Stimulated activated CD4-positive, alpha-beta T cell treated with anti-CD3 and anti-CD28 coated beads, Interleukin-4, amount 100 ng/mL, for 4 hours (primary cell): ENCODE data around the gene WDR70.

Source experiments
- DNase-seq, 2 experiments: peaks; one replicate each; pipeline ENCODE4 v3.0.0-alpha.2; 2020

Gene WDR70

DNA sequence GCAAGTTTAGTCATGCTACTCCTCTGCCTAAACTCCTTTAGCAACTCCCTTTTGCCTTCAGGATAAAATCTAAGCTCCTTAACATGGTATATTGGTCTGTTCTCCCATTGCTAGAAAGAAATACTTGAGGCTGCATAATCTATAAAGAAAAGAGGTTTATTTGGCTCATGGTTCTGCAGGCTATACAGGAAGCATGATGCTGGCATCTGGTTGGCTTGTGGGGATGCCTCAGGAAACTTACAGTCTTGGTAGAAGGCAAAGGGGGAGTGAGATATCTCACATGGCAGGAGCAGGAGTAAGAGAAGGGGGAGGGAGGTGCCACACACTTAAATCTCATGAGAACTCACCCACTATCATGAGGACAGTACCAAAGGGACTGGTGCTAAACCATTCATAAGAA, 315.7 kb downstream of the WDR70 start:
- no peak for DNase-seq

DNA sequence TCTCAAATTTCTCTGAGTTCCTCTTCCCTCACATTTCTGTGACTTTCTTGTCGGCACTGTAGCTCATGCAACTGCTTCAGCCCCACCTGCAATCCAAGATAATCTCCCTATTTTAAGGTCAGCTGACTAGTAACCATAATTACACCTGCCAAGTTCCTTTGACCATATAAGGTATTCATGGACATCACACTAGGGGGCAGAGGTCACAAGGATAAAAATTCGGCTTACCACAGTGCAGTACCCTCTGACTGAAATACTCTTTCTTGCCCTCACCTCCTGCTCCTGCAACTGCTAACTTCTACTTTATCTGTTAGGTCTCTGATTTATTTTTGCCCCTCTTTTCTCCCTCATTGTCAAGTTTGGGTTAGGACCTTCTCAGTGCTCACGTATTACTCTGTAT, 316.5 kb downstream of the WDR70 start:
- no peak for DNase-seq

DNA sequence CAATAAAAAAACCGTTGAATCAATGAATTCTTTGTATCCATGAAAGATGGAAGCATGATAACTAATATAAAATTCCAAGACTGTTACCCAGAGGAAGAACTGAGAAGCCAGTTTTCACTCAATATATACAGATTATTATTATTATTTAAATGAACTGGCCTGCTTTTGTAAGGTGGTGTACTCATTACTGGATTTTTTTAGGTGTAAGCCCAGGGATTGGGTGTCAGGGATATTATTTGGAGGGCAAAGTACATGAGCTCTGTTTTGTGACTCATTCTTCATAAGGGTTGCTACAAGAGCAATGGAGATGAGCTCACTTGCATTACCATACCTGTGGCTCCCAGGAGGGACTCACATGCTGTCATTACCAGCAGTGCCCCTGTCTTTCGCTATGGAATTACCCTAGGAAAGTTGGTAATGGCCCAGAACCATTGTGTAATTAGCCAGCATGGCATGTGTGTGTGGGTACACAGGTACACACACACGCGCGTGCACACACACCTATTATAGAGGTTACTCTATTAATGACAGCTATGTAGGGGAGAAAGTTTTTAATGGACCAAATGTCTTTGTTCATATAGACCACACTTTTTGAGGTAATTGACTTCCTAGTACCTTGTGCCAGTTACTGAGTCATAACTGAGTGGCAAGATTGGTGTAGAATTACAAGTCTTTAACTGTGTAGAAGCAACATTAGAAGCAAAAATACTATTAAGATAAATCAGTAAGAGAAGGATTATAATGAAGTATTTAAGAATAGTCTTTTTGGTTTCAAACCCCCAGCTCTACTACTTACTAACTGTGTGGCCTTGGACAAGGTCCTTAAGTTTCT, 317.3 kb downstream of the WDR70 start:
- no peak for DNase-seq

DNA sequence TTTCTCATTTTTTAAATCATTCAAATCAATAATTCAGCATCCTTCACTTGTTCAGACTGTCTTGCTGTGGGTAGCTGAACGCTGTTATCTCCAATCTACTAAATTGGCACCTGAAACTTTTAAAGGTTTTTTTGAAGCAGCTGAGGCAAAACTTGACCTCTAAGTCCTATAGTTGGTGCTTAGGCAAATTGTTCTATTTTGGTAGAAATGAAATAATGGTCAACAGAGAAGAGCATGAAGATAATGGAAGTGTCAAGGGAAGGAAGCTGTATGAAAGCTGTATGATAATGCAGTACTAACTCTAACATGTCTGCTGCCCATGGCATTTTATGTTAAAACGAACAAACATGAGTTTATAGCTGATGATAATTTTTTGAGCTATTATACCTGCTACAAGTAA, 322.8 kb downstream of the WDR70 start:
- no peak for DNase-seq

DNA sequence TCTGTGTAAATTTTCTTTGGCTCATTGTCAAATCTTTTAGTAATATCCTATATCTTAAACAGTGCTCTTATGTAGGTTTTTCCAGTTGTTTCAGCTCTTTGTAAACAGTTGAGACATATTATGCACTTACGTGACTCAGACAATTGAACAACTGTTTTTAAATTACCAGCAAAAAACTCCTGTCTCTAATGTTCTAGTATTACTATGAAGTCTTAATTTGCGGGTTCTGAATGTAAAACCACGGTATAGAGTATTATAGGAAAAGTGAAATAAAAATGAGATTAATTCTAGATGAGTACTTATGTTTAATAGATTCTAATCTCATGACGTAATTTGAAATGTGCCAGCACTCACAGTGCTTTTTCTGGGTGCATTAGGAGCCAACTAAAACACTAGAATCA, 324.7 kb downstream of the WDR70 start:
- DNase-seq = no peak

DNA sequence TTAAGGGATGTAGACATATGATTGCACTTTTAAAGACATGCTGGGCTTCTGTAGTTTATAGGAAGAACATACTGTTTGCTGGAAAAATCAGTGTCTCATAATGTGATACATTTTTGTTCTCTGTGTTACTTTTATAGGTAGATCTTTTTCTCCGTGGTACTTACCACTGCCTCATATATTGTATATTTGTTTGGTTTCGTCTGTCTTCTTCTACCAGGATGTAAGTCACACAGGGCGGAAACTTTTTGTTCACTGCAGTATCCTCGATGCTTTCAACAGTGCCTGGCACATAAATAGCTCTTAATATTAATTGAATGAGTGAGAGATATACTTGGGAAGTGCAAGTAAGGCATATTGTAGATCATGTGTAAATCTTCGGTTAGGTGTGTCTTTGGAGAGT, 325.3 kb downstream of the WDR70 start:
- DNase-seq = no peak

DNA sequence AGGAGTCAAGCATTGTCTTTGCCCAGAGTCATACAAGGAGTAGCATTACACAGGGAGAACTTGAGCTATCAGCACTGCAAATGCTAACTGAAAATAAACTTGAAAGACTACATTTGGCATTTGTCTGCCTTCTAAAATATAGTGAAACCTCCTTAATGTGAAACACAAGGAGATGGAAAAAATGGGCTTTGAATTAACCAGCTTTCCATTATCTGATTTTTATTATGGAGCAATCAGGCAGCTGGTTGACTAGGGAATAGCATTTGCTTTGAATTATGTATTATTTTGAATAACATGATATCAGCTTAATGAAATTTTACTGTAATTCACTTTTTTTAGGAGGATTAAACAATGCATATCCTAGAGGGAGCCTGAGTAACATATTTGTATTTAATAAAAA, 329.9 kb downstream of the WDR70 start:
- DNase-seq = no peak

DNA sequence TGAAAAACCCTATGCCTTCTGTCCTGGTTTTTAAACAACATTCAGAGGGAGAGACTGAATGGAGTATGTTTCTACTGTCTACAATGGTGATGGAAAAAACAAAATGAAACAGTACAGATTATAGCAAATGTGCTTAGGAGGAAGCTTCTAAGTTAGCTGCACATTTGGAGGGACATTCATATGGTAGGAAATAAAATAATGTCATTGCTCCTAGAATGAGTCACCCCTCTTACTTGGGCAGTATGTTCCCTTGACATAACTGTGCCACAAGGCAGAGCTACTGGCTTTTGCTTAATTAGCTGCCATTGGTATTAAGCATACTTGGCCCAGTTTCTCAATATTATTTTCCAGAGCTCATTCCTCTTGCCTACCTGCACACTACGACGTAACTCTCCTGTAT, 331.8 kb downstream of the WDR70 start:
- DNase-seq = no peak

DNA sequence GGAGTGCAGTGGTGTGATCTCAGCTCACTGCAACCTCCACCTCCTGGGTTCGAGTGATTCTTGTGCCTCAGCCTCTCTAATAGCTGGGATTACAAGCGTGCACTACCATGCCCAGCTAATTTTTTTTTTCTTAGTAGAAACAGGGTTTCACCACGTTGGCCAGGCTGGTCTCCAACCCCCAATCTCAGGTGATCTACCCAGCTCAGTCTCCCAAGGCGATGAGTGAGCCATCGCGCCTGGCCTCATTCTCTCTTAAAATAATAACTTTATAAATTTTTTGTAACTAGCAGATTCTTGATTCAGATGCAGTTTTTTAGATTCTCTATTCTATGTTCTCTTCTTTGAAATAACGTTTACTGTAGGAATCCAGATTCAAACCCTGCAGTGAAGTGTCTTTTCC, 333.6 kb downstream of the WDR70 start:
- no peak for DNase-seq

DNA sequence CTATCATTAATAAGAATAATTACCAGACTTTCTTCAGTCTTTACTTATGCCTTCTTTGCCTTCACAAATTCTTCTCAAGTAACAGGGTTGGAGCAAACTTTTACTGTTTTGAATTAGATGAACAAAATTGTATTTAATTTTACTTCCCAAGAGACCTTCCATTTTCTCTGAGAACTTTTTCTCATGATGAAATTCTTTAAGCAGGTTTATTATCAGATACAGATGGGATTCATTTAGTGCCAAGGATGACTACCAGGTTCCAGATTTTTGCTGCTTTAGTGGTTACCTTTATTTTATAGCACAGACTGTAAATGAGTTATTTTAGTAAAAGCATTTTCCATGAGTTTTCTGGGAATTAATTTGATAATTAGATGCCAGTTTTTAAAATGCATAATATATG, 335.6 kb downstream of the WDR70 start:
- no peak for DNase-seq

DNA sequence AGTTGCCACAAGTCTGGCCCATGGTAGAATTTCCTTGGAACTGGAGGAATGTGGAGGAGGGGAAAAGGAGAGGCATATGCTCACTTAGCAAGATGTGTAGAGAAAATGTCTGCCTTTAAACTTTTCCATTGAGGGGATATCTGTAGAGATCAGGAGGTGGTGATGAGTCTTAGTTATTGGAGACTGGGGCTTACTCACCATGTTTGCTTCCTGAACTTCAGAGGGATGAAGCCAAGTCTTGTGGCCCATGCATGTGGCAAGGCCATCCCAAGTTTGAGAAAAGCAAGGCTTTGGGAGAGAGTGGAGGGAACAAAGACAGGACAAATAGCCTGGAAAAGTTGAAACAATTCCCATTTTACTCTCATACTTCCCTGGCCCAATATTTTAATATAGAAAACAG, 336.2 kb downstream of the WDR70 start:
- no peak for DNase-seq

DNA sequence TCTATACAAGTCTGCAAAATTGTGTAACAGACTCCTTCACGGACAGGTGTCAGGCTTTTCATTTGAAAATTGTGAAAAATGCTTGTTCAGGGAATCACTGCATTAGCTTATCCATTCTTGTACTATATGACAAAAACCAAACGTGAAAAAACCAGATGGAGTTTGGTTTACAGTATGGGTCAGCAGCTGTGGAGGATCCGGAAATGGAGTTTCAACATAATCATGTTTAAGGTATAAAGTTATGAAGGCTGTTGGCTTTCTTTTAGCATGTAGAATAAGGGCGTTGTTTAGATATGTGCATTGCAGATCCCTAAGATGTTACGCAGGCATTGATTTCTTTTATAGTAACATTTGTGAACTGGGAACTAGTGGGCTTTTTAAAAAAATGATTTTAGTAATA, 336.9 kb downstream of the WDR70 start:
- DNase-seq = no peak

DNA sequence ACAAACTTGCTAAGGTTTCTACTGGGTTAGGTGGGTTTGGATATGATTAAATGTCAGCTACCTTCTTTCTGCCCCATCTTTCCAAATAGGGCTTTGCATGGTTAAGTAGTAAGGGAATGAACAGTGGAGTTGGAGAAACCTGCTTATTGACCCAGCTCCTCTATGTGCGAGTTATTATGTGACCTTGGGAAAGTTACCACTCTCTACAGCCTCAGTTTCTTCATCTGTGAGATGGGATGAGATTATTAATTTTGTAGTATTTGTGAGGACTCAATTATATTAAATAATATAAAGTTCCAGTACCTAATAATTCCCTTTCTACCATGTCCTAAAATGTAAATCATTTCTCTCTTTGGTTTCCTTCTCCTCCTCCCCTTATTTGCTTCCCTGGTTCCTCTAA, 337.3 kb downstream of the WDR70 start:
- DNase-seq = no peak

DNA sequence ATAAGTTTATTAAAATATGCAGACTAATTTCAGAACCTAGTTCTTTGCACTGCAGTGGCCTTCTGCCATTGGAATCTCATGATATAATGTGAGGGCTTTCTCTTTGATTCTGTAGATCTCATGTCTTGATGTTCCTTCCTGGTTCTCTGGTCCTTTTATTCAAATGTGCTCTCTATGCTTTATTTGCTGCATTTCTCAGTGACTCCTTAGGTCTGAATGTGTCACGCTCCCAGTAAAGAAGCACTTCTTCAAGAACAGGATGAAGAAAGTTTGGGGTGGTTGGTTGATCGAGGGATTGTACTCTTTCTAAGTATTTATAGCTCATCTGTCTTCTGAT, 338.1 kb downstream of the WDR70 start:
- DNase-seq = no peak

DNA sequence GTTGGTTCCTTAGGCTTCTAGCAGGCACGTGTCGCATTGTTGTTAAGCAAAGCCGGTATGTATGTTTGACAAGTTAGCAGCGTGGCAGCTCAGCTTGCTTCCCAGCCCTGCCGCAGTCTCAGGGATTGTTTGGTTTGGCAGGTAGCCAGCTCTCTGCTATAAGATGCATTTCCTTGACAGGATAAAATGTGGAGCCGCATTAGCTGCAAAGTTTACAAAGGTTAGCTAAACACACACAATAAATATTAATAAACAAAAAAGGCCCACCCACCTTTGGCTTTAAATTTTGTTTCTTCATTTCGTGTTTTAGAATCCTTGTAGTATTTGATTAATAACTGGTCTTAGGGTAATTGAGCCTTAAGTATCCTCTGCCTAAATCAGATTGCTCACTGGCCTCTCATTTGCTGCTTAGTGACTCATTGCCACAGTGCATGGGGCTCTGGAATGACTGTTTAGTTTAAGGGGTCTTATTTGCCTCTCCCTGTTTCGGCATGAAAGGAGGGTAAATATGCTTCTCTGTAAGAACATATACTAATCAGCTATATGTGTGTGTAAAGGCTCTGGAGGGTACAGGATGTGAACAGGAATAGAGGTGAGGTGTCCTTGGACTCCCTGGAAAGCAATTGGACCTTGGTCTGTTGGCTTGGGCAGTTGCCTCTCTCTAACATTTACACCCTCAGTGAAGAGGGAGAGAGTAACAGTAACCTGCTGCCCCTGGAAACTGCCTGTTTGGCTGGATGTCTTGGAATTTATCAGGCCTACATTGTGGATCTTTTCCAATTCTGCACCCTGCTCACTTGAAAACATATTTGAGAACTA, 338.7 kb downstream of the WDR70 start:
- DNase-seq = no peak

DNA sequence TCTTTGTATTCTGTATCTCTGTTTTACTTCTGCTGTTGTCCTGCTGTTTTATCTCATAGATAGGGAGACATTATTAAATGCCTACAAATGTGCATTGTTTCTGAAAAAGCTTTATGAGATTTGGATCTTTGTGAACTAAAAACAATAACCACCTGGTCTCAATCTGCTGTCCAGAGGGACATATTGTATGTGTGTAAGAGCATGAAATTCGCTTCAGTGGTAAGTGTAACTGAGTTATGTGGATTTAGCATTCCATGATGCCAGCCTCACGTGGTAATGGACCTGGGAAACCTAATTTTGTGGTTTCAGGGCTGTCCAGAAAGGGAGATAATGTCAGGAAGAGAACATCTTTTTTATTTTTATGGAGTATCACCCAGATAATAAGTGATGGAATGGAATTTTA, 341.4 kb downstream of the WDR70 start:
- no peak for DNase-seq

DNA sequence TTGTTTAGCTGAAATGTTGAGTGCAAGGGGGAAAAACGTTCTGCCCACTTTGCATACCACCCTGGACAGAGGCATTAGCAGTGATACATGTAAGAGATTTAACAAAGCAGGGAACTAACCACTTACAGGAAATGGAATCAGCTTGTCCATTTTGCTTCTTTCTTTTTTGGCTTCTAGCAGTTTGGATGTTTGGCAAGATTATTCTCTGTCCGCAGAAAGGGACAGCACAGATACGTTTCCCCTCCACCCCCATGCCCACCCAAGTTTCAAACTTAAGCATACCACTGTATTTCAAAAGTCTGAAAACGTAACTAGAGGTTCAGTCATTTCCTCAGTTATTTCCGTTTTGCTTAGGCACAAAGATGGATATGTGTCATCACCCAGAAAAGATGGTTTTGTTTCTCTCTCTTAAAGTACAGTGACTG, 342.3 kb downstream of the WDR70 start:
- no peak for DNase-seq

DNA sequence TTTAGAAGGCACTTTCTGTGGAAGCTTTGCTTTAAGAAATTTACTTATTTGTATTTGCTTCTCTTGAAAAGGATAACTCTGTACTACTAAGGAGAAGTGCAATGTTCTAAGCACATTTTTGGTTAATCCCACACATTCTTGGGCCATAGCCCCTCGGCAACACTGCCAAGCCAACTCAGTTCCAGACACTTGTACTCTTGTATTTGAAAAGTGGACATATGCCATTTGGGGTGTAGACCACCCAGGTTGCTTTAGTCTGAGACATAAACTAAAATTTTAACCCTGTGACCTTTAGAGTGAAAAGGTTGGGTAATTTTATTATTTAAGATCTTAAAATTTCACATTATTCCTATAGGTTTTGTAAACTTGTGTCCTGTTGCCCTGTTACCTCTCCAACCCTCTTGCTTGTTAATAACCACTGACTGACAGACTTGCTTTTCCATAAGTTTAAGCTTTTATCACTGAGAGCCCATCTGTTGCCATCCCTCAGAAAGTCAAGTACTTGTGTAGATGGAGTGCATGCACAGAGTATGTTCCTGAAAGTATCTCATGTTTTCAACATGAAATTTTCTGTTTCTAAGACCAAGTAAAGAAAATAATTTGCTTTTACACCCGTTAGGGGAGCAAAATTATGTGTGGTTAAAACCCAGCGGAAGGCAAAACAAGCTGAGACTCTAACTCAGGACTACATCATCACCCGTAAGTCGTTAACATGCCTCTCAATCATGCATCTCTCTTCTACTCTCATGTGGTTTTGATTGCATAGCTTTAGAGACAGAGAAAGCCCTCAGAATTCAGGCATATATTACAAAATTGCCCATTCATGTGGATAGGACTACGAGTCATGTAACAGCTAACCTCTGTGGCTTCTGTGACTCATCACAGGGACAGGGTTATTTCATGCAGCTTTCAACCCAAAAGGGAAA, 343.4 kb downstream of the WDR70 start:
- DNase-seq = peak in 1 of 2 experiments; percentile 11

DNA sequence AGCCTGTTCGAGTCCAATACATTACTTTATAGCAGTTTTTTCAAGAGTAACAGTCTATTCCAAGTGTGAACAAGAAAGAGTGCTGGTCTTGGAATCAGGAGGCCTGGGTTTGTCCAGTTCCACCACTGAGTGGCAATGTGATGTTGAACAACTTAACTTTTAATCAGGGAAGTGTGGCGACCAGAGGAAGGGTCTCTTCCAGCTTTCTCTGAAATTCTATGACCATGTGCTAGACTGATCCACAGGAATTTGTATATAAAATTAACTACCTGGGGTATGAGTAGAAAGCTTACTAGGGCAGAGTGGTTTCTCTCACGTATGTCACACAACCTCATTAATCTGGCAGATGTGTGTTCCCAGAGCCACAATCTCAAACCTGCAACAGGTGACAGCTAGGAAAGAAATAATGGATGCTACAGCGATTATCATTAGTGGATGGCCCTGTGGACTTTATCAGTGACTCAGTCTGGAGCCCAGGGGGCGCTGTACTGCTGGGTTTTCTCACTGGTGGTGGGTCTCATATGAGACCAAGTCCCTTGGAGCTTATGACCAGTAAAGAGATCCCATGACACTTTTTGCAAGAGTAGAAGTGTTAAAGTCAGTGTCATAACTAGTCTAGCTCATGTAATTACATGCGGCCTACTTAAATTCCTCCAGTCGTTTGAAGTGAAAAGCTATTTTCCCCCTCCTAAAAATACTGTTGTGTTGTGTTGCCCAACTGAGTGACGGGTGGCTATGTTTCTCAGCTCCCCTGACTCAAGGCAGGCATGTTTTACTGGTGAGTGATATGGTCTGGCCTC, 344.2 kb downstream of the WDR70 start:
- no peak for DNase-seq

DNA sequence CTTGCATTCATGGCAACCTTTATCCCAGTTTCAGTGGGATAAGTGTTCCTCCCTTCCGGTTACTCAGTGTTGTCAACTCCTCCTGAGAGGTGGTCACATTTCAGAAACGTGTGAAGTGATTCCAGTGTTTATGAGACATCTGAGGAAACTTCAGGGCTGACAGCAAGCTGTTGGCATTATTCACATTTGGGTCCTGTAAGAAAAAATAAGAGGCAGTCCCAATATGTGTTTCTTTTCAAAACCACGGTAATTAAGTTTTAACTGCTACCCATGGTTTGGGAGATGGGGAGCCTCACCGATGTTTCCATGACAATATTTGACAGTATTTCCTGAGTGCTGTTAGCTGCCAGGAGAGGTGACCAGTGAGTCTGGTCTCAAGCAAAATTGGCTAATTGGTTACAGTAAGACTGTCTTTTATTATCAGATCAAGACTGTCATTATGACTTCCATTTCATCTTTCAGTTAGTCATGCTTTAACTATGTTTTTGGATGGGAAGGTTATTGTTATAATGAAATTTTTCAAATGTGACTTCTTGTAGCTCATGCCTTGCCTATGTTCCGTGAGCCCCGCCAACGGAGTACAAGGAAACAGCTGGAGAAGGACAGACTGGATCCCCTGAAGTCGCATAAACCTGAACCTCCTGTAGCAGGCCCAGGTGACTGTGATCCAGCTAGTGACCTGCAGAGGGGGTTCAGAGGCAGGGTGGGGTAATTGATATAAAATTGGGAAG, 345.4 kb downstream of the WDR70 start:
- DNase-seq = no peak

DNA sequence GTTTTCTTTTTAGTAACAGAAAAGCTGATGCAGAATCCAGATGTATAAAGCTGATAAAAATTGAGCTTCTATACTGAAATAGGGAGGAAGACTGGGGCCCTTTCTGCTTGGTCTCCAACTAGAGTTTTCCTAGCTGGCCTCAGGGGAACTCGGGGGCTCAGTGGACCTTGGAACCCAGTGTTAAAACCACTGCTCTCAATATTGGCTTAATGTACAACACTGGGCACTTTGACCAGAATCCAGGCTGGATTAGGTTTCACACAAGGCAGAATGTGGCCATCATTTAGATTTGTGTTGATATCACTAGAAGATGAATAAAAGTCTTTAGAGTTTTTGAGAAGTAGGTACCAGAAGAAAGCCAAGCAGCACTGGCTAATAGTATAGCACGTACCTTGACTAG, 346.1 kb downstream of the WDR70 start:
- no peak for DNase-seq

DNA sequence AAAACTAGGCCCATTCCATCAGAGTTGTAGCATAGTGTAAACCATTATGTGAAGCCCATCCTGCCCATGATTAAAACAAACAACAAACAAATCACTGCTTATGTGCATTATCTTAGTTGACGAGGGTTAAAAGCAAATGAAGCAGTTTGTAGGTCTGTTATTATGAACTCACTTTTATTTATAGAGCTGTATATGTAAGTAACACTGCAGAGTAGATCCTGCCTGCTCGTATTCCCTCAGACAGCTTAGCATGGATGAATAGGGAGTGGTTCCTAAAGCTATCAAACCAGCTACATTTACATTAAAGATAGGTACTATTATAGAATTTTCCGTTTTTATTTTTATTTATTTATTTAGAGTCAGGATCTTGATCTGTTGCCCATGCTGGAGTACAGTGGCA, 348.1 kb downstream of the WDR70 start:
- no peak for DNase-seq
